GM19468 (cell line): ENCODE data around the gene RBM38.

Experiments used
- ATAC-seq: cut with Tn5 transposase; IDR thresholded peaks from one replicate; pipeline ENCODE4 v1.9.1; 2021; ENCODE audit warnings: mild to moderate bottlenecking, moderate library complexity, moderate number of reproducible peaks; ENCODE audit not compliant: unreplicated experiment; ENCODE audit errors: extremely low read depth

Gene RBM38

GRCh38 chr20:57374343-57374930 is 16.8 kb upstream of the RBM38 start:
- ATAC-seq, result no peak

- no peak for ATAC-seq
These were observed 16.1 kb upstream of the RBM38 start for GRCh38 chr20:57374931-57375651.

GRCh38 chr20:57375652-57376230 is 15.5 kb upstream of the RBM38 start:
- no peak for ATAC-seq

GRCh38 chr20:57377350-57377749 is 13.8 kb upstream of the RBM38 start:
- no peak for ATAC-seq

GRCh38 chr20:57378107-57378506 is 13.1 kb upstream of the RBM38 start:
- ATAC-seq, result no peak

GRCh38 chr20:57378646-57379262 is 12.4 kb upstream of the RBM38 start:
- ATAC-seq, result no peak

- no peak for ATAC-seq
These were observed 11.9 kb upstream of the RBM38 start for GRCh38 chr20:57379263-57379647.

- ATAC-seq, result no peak
These were observed 11.0 kb upstream of the RBM38 start for GRCh38 chr20:57380081-57380750.

GRCh38 chr20:57381596-57382503 is 9.3 kb upstream of the RBM38 start:
- no peak for ATAC-seq

- no peak for ATAC-seq
These were observed 8.7 kb upstream of the RBM38 start for GRCh38 chr20:57382516-57382915.

GRCh38 chr20:57383447-57384347 is 7.5 kb upstream of the RBM38 start:
- no peak for ATAC-seq

GRCh38 chr20:57384486-57384885 is 6.7 kb upstream of the RBM38 start:
- ATAC-seq, result no peak

- ATAC-seq, result no peak
These were observed 6.0 kb upstream of the RBM38 start for GRCh38 chr20:57384953-57385761.

- ATAC-seq, result no peak
These were observed 5.3 kb upstream of the RBM38 start for GRCh38 chr20:57385940-57386339.

- no peak for ATAC-seq
These were observed 4.4 kb upstream of the RBM38 start for GRCh38 chr20:57386762-57387161.

GRCh38 chr20:57387463-57387862 is 3.7 kb upstream of the RBM38 start:
- ATAC-seq, result no peak

GRCh38 chr20:57387945-57388371 is 3.2 kb upstream of the RBM38 start:
- ATAC-seq, result no peak
